A549 treated with DMSO at 1 μM for 4 hours (cell line): ENCODE results near the gene ZNF445. TPM values are rescaled to one million over a fixed set of nuclear protein-coding genes. Genes with fewer than 3 reads are reported as not detected.

Source experiments
- total RNA-seq: library from RNA; stranded (reverse); fragments of 200-300 nt; extraction: Qiagen RNA extraction; gene quantifications from 5 replicates; pipeline ENCODE4 v1.2.3, GENCODE V29; 2022; ENCODE audit warnings: low read depth

ZNF445 gene
- 2.5 to 3.6 TPM (median 3.2 TPM) in 5 replicates for total RNA-seq

DNA sequence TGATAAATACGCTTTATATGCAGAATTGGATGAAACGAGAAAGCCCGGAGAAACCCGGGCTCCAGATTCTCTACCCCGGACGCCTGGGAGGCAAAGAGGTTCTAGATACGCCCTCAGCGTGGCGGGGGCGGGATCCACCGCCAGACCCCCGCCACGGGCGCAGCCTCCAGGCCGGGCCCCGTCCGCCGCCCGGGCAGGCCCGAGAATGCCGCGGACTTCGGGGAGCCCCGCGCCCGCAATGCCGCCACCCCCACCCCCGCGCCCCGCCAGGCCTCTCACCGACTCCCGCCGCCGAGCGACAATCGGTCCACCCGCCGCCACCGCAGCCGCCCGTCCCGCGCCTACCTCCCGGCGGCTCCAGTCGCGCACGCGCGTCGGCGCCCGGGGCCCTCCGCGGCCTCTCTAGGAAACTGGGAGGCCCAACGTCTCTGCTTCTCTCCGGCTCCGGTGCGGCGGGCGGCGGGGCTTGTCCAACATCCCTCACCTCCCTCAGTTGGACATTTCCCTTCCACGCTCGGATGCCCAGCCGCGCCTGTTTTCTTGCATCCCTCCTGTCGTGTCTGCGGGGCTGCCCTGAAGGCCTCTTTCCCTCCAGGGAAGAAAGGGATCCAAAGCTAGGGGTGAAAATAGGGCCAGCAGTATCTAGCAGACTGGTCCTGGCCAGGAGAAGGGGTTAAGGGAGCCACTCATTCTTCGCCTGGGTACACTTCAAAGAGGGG is at the start of gene ZNF445:
Gene ZNF445, minus strand, starts transcription at position 359 of the 719 bp plus-strand sequence. CDS start 22,121 bp downstream, outside the sequence.

Other genes with a start within 250 kb of the ZNF445 start
- gene TOPAZ1, start 235.8 kb downstream of the ZNF445 start, total RNA-seq: not detected in 5 replicates
- 7.0 to 9.2 TPM (median 8.2 TPM) in 5 replicates for gene TCAIM, start 138.9 kb downstream of the ZNF445 start, total RNA-seq
- not detected in 5 replicates for gene ZKSCAN7, start 77.5 kb upstream of the ZNF445 start, total RNA-seq
- not detected in 5 replicates for gene ZNF660, start 107.3 kb upstream of the ZNF445 start, total RNA-seq
- gene ZNF197, start 147.4 kb upstream of the ZNF445 start, total RNA-seq: 1.5 to 2.1 TPM (median 1.9 TPM) in 5 replicates
- 4.9 to 7.6 TPM (median 5.8 TPM) in 5 replicates for gene ZNF35, start 171.1 kb upstream of the ZNF445 start, total RNA-seq
- gene ZNF502, start 235.0 kb upstream of the ZNF445 start, total RNA-seq: 1.5 to 2.6 TPM (median 1.7 TPM) in 5 replicates